Sigmoid colon (tissue), 7 donors: ENCODE data around the gene HORMAD2. TPM values are rescaled to one million over a fixed set of nuclear protein-coding genes. Genes with fewer than 3 reads are reported as not detected.

Experiments
- DNase-seq: peaks from one replicate; pipeline ENCODE4 v3.0.0-alpha.2; 2019
- H3K27ac ChIP-seq, 4 donors: fragments of 200-600 bp; sonication (generic); one replicate each; pipeline ENCODE4 v1.5.1; 2016 to 2019; ENCODE audit warnings: mild to moderate bottlenecking in 1 of 4
- H3K27me3 ChIP-seq, 3 donors: fragments of 200-600 bp; sonication (generic); one replicate each; pipeline ENCODE4 v1.5.1; 2019; ENCODE audit warnings: mild to moderate bottlenecking in 1 of 3
- H3K36me3 ChIP-seq, 4 donors: fragments of 200-600 bp; sonication (generic); one replicate each; pipeline ENCODE4 v1.5.1; 2016 to 2019
- H3K4me1 ChIP-seq, 4 donors: fragments of 200-600 bp; sonication (generic); one replicate each; pipeline ENCODE4 v1.5.1; 2017 to 2019
- H3K4me3 ChIP-seq, 4 donors: fragments of 200-600 bp; sonication (generic); one replicate each; pipeline ENCODE4 v1.5.1; 2017 to 2019; ENCODE audit warnings: mild to moderate bottlenecking in 2 of 4, moderate library complexity in 1 of 4
- H3K9me3 ChIP-seq, 4 donors: fragments of 200-600 bp in 3 of 4; sonication (generic) in 3 of 4; one replicate each; pipeline versions ENCODE4 v1.5.1 to v1.6.1; 2013 to 2019
- EP300 ChIP-seq, 4 donors: sonication (generic); formaldehyde crosslinking; IDR thresholded peaks; one replicate each; pipeline ENCODE4 v1.6.1; 2017; ENCODE audit warnings: antibody characterized with exemption in 4 of 4
- POLR2A ChIP-seq, 2 donors: fragments of 450-650 bp; IDR thresholded peaks; one replicate each; pipeline ENCODE4 v1.6.1; 2016; ENCODE audit warnings: antibody characterized with exemption in 2 of 2, mild to moderate bottlenecking in 2 of 2, moderate library complexity in 2 of 2
- POLR2AphosphoS5 ChIP-seq, 4 donors: sonication (generic); formaldehyde crosslinking; IDR thresholded peaks; one replicate each; pipeline ENCODE4 v1.6.1; 2017; ENCODE audit warnings: antibody characterized with exemption in 4 of 4
- WGBS, 2 donors: extraction: QIAGEN DNeasy Blood & Tissue Kit; methylation state at CpG; one replicate each; pipeline ENCODE4 v1.1.7; 2013; 5-methylcytosine and 5-hydroxymethylcytosine counted together
- intact Hi-C: fragments of 100-400 bp; cut with DNase I; formaldehyde crosslinking; loops from one replicate; pipeline ENCODE4 v1.15.1; 2023
- polyA plus RNA-seq, 3 donors: library from polyadenylated mRNA; stranded (reverse); fragments of 200-250 nt; gene quantifications; one replicate each; pipeline ENCODE4 v1.2.3, GENCODE V29; 2013
- total RNA-seq, 4 donors: library from RNA; depleted of rRNA; stranded (reverse); fragments of >200 nt; gene quantifications; one replicate each; pipeline ENCODE4 v1.1.0, GENCODE V29; 2016
- TF ChIP-seq, protein P1 (sequence below), 4 experiments: fragments of 450-650 bp in 3 of 4; fragments of 200-600 bp in 1 of 4; IDR thresholded peaks; one replicate each; pipeline ENCODE4 v1.5.1; 2016 to 2019; ENCODE audit warnings: antibody characterized with exemption in 4 of 4, mild to moderate bottlenecking in 3 of 4, moderate library complexity in 2 of 4
- donor health status: healthy with polysubstance abuse.
- donor health status: Bipolar disorder and iron deficiency.
- donor health status: healthy.

The HORMAD2 gene
- total and polyA plus RNA-seq, 7 donors, result not detected

DNA sequence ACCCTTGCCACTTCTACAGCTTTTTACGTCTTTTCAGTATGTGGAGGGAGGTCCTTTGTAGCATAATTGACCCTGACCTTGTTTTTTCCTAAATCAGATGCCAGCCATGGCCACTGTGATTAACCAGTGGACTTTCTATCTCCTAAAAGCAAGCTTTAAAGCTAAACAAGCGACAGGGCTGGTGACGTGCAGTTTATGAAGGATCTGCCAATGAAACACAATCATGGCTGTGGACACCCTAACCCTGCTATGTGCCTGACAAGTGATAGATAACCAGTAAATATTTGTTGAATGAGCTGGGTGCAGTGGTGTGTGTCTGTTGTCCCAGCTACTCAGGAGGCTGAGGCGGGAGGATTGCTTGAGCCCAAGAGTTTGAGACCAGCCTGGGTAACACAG lies 102.1 kb downstream of the HORMAD2 start:
- 53 to 77% methylated on average over 4 of the region's 4 CpGs for WGBS, 2 donors
- H3K9me3 ChIP-seq, result no peaks in the 10 kb centered on the region
- H3K27ac ChIP-seq, result no peak overlapping the region
- H3K27me3 ChIP-seq, result no peaks in the 10 kb centered on the region
- no peak for TF ChIP-seq POLR2AphosphoS5 (IDR thresholded peaks at IDR 0.05)
- TF ChIP-seq, protein P1, sequence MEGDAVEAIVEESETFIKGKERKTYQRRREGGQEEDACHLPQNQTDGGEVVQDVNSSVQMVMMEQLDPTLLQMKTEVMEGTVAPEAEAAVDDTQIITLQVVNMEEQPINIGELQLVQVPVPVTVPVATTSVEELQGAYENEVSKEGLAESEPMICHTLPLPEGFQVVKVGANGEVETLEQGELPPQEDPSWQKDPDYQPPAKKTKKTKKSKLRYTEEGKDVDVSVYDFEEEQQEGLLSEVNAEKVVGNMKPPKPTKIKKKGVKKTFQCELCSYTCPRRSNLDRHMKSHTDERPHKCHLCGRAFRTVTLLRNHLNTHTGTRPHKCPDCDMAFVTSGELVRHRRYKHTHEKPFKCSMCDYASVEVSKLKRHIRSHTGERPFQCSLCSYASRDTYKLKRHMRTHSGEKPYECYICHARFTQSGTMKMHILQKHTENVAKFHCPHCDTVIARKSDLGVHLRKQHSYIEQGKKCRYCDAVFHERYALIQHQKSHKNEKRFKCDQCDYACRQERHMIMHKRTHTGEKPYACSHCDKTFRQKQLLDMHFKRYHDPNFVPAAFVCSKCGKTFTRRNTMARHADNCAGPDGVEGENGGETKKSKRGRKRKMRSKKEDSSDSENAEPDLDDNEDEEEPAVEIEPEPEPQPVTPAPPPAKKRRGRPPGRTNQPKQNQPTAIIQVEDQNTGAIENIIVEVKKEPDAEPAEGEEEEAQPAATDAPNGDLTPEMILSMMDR (IDR thresholded peaks at IDR 0.05), result no peak
- TF ChIP-seq EP300 (IDR thresholded peaks at IDR 0.05), result no peak
- no peak for TF ChIP-seq POLR2A (IDR thresholded peaks at IDR 0.05)
- intact Hi-C loops, result no loop called here
- no peaks in the 10 kb centered on the region for H3K36me3 ChIP-seq
- no peak overlapping the region for H3K4me3 ChIP-seq
- H3K4me1 ChIP-seq, result no peaks in the 10 kb centered on the region
- DNase-seq, result no peak

DNA sequence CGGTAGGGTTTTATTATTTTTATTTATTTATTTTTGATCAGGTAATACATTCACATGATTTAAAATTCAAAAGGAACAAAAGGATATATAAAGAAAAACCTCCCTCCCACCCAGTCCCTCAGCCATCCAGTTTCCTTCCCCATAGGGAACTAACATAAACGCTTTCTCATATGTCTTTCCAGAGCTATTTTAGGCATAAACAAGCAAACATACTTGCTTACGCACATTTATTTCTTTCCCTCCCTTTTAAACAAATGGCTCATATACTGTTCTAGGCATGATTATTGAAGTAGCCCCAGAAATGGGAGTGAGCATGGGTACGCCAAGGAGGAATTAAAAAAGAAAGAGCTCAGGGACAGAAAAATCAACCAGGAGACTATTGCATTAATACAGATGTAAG lies 102.6 kb downstream of the HORMAD2 start:
- Histone ChIP-seq H3K36me3 (no peaks in the 10 kb centered on the region), H3K4me1 (no peaks in the 10 kb centered on the region), H3K9me3 (no peaks in the 10 kb centered on the region), H3K4me3 (no peak overlapping the region), H3K27me3 (no peaks in the 10 kb centered on the region), H3K27ac (no peak overlapping the region)
- no peak for DNase-seq
- intact Hi-C loops, result no loop called here
- TF ChIP-seq POLR2A (IDR thresholded peaks at IDR 0.05) (no peak), POLR2AphosphoS5 (IDR thresholded peaks at IDR 0.05) (no peak), EP300 (IDR thresholded peaks at IDR 0.05) (no peak)
- TF ChIP-seq, protein P1 (IDR thresholded peaks at IDR 0.05), result no peak
- WGBS, 2 donors, result 60 to 63% methylated on average over 4 of the region's 4 CpGs

DNA sequence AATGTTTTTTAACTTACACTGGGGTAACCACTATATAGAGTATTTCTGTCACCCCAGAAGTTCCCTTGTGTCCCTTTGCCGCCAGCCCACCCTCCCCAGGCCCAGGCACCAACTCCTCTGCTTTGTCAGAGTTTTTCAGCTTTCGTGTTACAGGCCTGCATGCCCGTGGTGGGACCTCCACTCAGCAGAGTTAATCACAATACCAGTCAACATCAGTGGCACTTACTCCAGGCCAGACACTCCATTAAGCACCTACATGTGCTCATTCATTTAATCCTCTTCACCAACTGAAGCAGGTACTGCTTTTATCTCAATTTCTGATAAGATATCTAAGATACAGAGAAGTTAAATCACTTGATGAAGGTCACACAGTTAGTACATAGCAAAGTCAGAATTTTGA lies 103.0 kb downstream of the HORMAD2 start:
- WGBS, 2 donors, result 84 to 96% methylated on average over 3 of the region's 3 CpGs
- H3K27me3 ChIP-seq, result no peaks in the 10 kb centered on the region

DNA sequence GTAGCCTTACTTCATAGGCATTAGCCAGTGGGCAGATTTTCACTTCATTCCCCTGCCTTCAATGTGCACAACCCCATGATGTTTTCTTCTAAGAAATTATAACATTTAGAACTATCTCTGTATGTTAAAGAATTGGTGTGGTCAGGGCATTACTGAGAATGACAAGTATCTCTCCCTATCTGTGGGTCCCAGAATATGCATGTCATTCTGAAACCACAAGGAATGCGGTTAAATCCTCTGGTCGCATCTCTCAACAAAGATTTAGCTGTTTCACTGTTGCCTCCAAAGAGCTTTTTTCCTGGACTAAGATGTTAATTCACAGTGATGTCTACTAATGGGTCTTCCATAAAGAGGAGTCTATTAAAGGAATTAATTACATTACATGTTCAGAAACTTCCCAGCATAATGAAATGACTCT lies 103.6 kb downstream of the HORMAD2 start:
- Histone ChIP-seq H3K4me1 (no peaks in the 10 kb centered on the region), H3K27ac (no peak overlapping the region), H3K9me3 (no peaks in the 10 kb centered on the region), H3K27me3 (no peaks in the 10 kb centered on the region), H3K4me3 (no peak overlapping the region), H3K36me3 (no peaks in the 10 kb centered on the region)
- DNase-seq, result no peak
- WGBS, 2 donors, result 58 to 90% methylated on average over 2 of the region's 2 CpGs
- intact Hi-C loops, result no loop called here
- TF ChIP-seq, protein P1 (IDR thresholded peaks at IDR 0.05), result no peak
- TF ChIP-seq POLR2AphosphoS5 (IDR thresholded peaks at IDR 0.05) (no peak), POLR2A (IDR thresholded peaks at IDR 0.05) (no peak), EP300 (IDR thresholded peaks at IDR 0.05) (no peak)

More for the DNA sequence above, 103.0 kb downstream of the HORMAD2 start:
- intact Hi-C loops, result no loop called here
- Histone ChIP-seq H3K27ac (no peak overlapping the region), H3K4me3 (no peak overlapping the region), H3K4me1 (no peaks in the 10 kb centered on the region), H3K36me3 (no peaks in the 10 kb centered on the region), H3K9me3 (no peaks in the 10 kb centered on the region)
- TF ChIP-seq POLR2A (IDR thresholded peaks at IDR 0.05) (no peak), POLR2AphosphoS5 (IDR thresholded peaks at IDR 0.05) (no peak), EP300 (IDR thresholded peaks at IDR 0.05) (no peak)
- TF ChIP-seq, protein P1 (IDR thresholded peaks at IDR 0.05), result no peak
- no peak for DNase-seq

DNA sequence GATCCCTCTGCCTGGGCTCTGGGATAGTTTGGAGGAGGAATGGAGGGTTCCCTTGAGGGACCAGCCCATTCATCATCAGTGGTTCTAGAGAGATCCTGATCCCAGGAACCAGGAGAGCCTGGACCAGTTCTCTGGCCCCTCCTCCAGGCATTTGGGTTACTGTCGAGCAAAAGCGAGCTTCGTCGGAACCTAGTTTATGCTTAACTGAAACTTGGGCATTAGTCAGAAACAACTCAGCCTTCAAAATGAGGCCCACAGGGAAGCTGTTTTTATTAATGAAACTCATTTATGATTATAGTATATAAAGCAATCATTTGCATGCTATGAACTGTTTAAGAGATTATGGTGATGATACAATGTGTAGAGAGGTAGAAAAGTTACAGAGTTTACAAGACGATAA lies 104.9 kb downstream of the HORMAD2 start:
- DNase-seq, result no peak
- H3K27ac ChIP-seq, result no peak overlapping the region
- no peaks in the 10 kb centered on the region for H3K27me3 ChIP-seq
- H3K36me3 ChIP-seq, result no peaks in the 10 kb centered on the region
- TF ChIP-seq, protein P1 (IDR thresholded peaks at IDR 0.05), result no peak
- TF ChIP-seq POLR2AphosphoS5 (IDR thresholded peaks at IDR 0.05) (no peak), POLR2A (IDR thresholded peaks at IDR 0.05) (no peak)
- whole genome bisulfite sequencing, 2 donors, result 79 to 88% methylated on average over 5 of the region's 5 CpGs
- H3K4me3 ChIP-seq, result no peak overlapping the region
- intact Hi-C loops, result no loop called here
- no peaks in the 10 kb centered on the region for H3K9me3 ChIP-seq
- H3K4me1 ChIP-seq, result no peaks in the 10 kb centered on the region
